ENCODE measurements around the gene CDH23. TPM values are rescaled to one million over a fixed set of nuclear protein-coding genes. Genes with fewer than 3 reads are reported as not detected.

Gene CDH23
- total RNA-seq, 1 experiment from 2014 or later: 7.8 TPM

DNA sequence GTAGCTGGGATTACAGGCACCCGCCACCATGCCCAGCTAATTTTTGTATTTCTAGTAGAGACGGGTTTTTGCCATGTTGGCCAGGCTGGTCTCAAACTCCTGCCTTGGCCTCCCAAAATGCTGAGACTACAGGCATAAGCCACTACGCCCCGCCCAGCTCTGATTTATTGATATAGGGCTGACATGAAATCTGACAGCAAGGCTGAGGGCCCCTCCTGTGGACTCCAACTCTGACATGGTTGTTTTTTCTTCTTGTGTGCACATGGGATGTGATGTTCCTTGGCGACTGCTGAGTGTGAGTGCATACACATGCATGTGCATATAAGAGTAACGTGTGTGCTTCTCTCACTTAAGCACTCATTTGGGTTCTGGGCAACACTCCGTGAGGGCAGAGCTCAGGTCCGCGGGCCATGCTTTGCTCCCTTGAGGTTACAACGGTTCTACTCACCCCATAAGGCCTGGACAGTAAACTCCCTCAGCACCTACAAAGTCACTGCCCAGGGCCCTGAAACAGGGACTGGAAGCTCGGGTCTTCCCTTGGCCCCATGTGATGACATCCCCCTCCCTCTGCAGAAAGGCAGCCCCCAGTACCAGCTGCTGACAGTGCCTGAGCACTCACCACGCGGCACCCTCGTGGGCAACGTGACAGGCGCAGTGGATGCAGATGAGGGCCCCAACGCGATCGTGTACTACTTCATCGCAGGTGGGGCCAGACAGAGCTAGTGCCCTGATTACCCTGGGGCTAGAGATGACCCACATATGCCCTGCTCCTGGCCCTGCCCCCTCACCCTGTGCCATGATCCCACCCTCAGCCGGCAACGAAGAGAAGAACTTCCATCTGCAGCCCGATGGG is 410.2 kb downstream of the CDH23 start:
- Histone ChIP-seq H3K27me3 (ENCODE audit: insufficient read depth, low read depth) (0 out of 2 replicates have a peak, but pooled peaks cover under 1% of the 10 kb centered on the region), H3K4me2 (no peak overlapping the region), H3K79me2 (ENCODE audit: low read depth) (no peaks in the 10 kb centered on the region), H3K9me2 (ENCODE audit: insufficient read depth) (no peaks in the 10 kb centered on the region), H3K36me3 (ENCODE audit: low read depth) (no peaks in the 10 kb centered on the region), H4K20me1 (ENCODE audit: insufficient read depth) (no peaks in the 10 kb centered on the region), H3F3A (ENCODE audit: insufficient read depth, low read depth) (no peaks in the 10 kb centered on the region; the same call in 1 of the 2 replicates), H2AFZ (no peak overlapping the region), H3K9me3 (ENCODE audit: insufficient read depth, low read depth) (no peaks in the 10 kb centered on the region), H3K27ac (no peak overlapping the region), H3K4me1 (replicated peaks; ENCODE audit: insufficient read depth) (no peaks in the 10 kb centered on the region), H3K4me3 (no peak overlapping the region)
- DNase-seq: no peak
- ChIA-PET CTCF (no interaction called here), POLR2A (ENCODE audit: unreplicated experiment) (no interaction called here)
- intact Hi-C loops (cut with micrococcal nuclease; ENCODE audit: unreplicated experiment): no loop called here
- TF ChIP-seq CTCF (conservative IDR thresholded peaks at IDR 0.05): no peak
- no peak for TF ChIP-seq EZH2 (IDR thresholded peaks at IDR 0.05; ENCODE audit: low read depth)
- no TSS peak for BruUV-seq (replicated peaks)

DNA sequence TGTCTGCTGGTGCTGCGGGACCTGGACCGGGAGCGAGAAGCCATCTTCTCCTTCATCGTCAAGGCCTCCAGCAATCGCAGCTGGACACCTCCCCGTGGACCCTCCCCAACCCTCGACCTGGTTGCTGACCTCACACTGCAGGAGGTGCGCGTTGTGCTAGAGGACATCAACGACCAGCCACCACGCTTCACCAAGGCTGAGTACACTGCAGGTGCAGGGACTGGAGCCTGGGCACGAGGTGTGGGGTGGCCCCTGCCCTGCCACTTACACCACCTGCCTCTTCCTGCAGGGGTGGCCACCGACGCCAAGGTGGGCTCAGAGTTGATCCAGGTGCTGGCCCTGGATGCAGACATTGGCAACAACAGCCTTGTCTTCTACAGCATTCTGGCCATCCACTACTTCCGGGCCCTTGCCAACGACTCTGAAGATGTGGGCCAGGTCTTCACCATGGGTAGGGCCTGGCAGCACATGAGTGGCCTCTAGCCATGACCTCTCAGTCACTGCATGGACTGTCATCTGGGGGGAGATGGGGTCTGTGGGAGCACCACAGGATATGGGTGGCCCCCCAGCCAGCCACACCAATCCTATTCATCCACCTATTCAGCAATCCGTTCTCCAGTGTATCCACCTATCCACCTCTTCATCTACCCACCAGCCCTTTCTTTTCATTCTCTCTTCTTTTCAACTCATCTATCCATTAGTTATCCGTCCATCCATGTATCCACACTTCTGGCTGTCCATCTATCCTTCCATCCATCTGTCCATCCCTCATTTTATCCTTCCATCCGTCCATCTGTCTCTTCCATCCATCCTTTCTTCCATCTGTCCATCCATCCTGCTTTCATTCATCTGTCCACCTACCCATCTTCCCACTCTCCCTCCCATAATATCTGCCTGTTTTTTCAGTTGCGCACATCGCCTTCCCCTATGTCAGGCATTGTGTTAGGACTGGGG is 411.1 kb downstream of the CDH23 start:
- H3K27ac ChIP-seq: no peak overlapping the region
- no peak overlapping the region for H3K4me3 ChIP-seq
- no peak overlapping the region for H2AFZ ChIP-seq
- H3K9me3 ChIP-seq (ENCODE audit: insufficient read depth, low read depth): no peaks in the 10 kb centered on the region
- CTCF ChIA-PET: no interaction called here
- no peaks in the 10 kb centered on the region; the same call in 1 of the 2 replicates for H3F3A ChIP-seq (ENCODE audit: insufficient read depth, low read depth)
- H3K4me2 ChIP-seq: no peak overlapping the region
- TF ChIP-seq EZH2 (IDR thresholded peaks at IDR 0.05; ENCODE audit: low read depth) (no peak), CTCF (conservative IDR thresholded peaks at IDR 0.05) (no peak)
- H3K79me2 ChIP-seq (ENCODE audit: low read depth): no peaks in the 10 kb centered on the region
- H3K36me3 ChIP-seq (ENCODE audit: low read depth): no peaks in the 10 kb centered on the region
- intact Hi-C loops (cut with micrococcal nuclease; ENCODE audit: unreplicated experiment): no loop called here
- H3K9me2 ChIP-seq (ENCODE audit: insufficient read depth): no peaks in the 10 kb centered on the region
- no TSS peak for BruUV-seq (replicated peaks)
- POLR2A ChIA-PET (ENCODE audit: unreplicated experiment): no interaction called here
- no peaks in the 10 kb centered on the region for H3K27me3 ChIP-seq (ENCODE audit: insufficient read depth, low read depth)
- H4K20me1 ChIP-seq (ENCODE audit: insufficient read depth): no peaks in the 10 kb centered on the region
- no peaks in the 10 kb centered on the region for H3K4me1 ChIP-seq (replicated peaks; ENCODE audit: insufficient read depth)
- no peak for DNase-seq

- H3K27me3 ChIP-seq (ENCODE audit: insufficient read depth, low read depth): no peaks in the 10 kb centered on the region
- no peaks in the 10 kb centered on the region for H3K79me2 ChIP-seq (ENCODE audit: low read depth)
- POLR2A ChIA-PET (ENCODE audit: unreplicated experiment): no interaction called here
- no peak for TF ChIP-seq EZH2 (IDR thresholded peaks at IDR 0.05; ENCODE audit: low read depth)
- no peak for TF ChIP-seq CTCF (conservative IDR thresholded peaks at IDR 0.05)
- no peaks in the 10 kb centered on the region for H4K20me1 ChIP-seq (ENCODE audit: insufficient read depth)
- no peak overlapping the region for H2AFZ ChIP-seq
- intact Hi-C loops (cut with micrococcal nuclease; ENCODE audit: unreplicated experiment): loop anchor here (5.0 kb wide), 3 partner anchors 97 to 497 kb away; partner anchors contain the start of gene CDH23
- H3K36me3 ChIP-seq (ENCODE audit: low read depth): no peaks in the 10 kb centered on the region
- H3K4me1 ChIP-seq (replicated peaks; ENCODE audit: insufficient read depth): no peaks in the 10 kb centered on the region
- CTCF ChIA-PET: no interaction called here
- H3K9me3 ChIP-seq (ENCODE audit: insufficient read depth, low read depth): no peaks in the 10 kb centered on the region
- H3F3A ChIP-seq (ENCODE audit: insufficient read depth, low read depth): no peaks in the 10 kb centered on the region; the same call in 1 of the 2 replicates
- no peak overlapping the region for H3K4me3 ChIP-seq
- H3K9me2 ChIP-seq (ENCODE audit: insufficient read depth): no peaks in the 10 kb centered on the region
- no peak overlapping the region for H3K4me2 ChIP-seq
- no peak overlapping the region for H3K27ac ChIP-seq
- DNase-seq: peak in 1 of 2 experiments; percentile 9
- BruUV-seq (replicated peaks): no TSS peak
Measured at GRCh38 chr10:71809628-71810027, 412.9 kb downstream of the CDH23 start.
